Activated CD8-positive, alpha-beta memory T cell treated with anti-CD3 and anti-CD28 coated beads, Interleukin-2, amount 50 U/mL, for 1 hour (primary cell): ENCODE data around the gene MEGF11.
"Not testable (repeated sequence)": the region's sequence is repeated elsewhere in the genome, so short reads cannot be mapped to it uniquely, and the experiment has no call there.

Source experiments
- DNase-seq: peaks from one replicate; pipeline ENCODE4 v3.0.0-alpha.2; 2020; ENCODE audit errors: extremely low read depth

MEGF11 gene

GRCh38 chr15:66276546-66276945 lies 23.0 kb upstream of the MEGF11 start:
- no peak for DNase-seq

GRCh38 chr15:66275352-66275751 lies 21.8 kb upstream of the MEGF11 start:
- DNase-seq, result no peak

GRCh38 chr15:66270932-66271331 lies 17.4 kb upstream of the MEGF11 start:
- DNase-seq, result no peak

GRCh38 chr15:66269326-66270090 lies 16.0 kb upstream of the MEGF11 start:
- no peak for DNase-seq

- no peak for DNase-seq
These were observed 11.4 kb upstream of the MEGF11 start for GRCh38 chr15:66264859-66265513.

GRCh38 chr15:66262837-66263236 lies 9.3 kb upstream of the MEGF11 start:
- DNase-seq, result not testable (repeated sequence)

GRCh38 chr15:66261056-66261455 lies 7.5 kb upstream of the MEGF11 start:
- no peak for DNase-seq

GRCh38 chr15:66256692-66257091 lies 3.1 kb upstream of the MEGF11 start:
- DNase-seq, result no peak

- no peak for DNase-seq
These were observed 1.6 kb upstream of the MEGF11 start for GRCh38 chr15:66254951-66255676.

- DNase-seq, result no peak
These were observed 770 bp upstream of the MEGF11 start for GRCh38 chr15:66254089-66254950.

GRCh38 chr15:66252685-66253417 lies 699 bp downstream of the MEGF11 start:
- no peak for DNase-seq

- no peak for DNase-seq
These were observed 1.5 kb downstream of the MEGF11 start for GRCh38 chr15:66251790-66252684.

GRCh38 chr15:66251065-66251789 lies 2.3 kb downstream of the MEGF11 start:
- DNase-seq, result no peak

GRCh38 chr15:66249605-66250174 lies 3.9 kb downstream of the MEGF11 start:
- DNase-seq, result no peak

- DNase-seq, result no peak
These were observed 6.6 kb downstream of the MEGF11 start for GRCh38 chr15:66246937-66247336.

- DNase-seq, result not testable (repeated sequence)
These were observed 7.7 kb downstream of the MEGF11 start for GRCh38 chr15:66245832-66246231.

GRCh38 chr15:66241908-66242285 lies 11.7 kb downstream of the MEGF11 start:
- no peak for DNase-seq

- no peak for DNase-seq
These were observed 12.3 kb downstream of the MEGF11 start for GRCh38 chr15:66241087-66241907.
